GM21825 (cell line): Measurements from ENCODE around the gene TMEM240.

ENCODE experiments used
- ATAC-seq: cut with Tn5 transposase; IDR thresholded peaks from one replicate; pipeline ENCODE4 v1.9.1; 2021; ENCODE audit warnings: mild to moderate bottlenecking, moderate library complexity; ENCODE audit not compliant: unreplicated experiment

Gene TMEM240

GRCh38 chr1:1540090-1540817 is at the start of gene TMEM240:
TSS of gene TMEM240 (minus strand) at chr1:1540624. CDS start at chr1:1540346, 278 bp downstream.
- ATAC-seq, result no peak

- no peak for ATAC-seq
These were observed 43.1 kb upstream of the TMEM240 start for GRCh38 chr1:1583347-1584010.

GRCh38 chr1:1582585-1583346 is 42.3 kb upstream of the TMEM240 start:
- no peak for ATAC-seq

- ATAC-seq, result no peak
These were observed 38.0 kb upstream of the TMEM240 start for GRCh38 chr1:1578371-1578940.

GRCh38 chr1:1577367-1578011 is 37.1 kb upstream of the TMEM240 start:
- no peak for ATAC-seq

- peak; percentile 73 for ATAC-seq
These were observed 34.5 kb upstream of the TMEM240 start, which contains the start of gene SSU72 for GRCh38 chr1:1574721-1575537. TSS of gene SSU72 (minus strand) at chr1:1574863. CDS start at chr1:1574557, 306 bp downstream.

GRCh38 chr1:1573843-1574720 is 33.7 kb upstream of the TMEM240 start:
- peak; percentile 51 for ATAC-seq

- ATAC-seq, result no peak
These were observed 28.9 kb upstream of the TMEM240 start for GRCh38 chr1:1569341-1569740.

- ATAC-seq, result no peak
These were observed 27.5 kb upstream of the TMEM240 start for GRCh38 chr1:1567891-1568291.

GRCh38 chr1:1567152-1567875 is 26.9 kb upstream of the TMEM240 start:
- ATAC-seq, result no peak

- no peak for ATAC-seq
These were observed 24.9 kb upstream of the TMEM240 start for GRCh38 chr1:1565340-1565739.

GRCh38 chr1:1564268-1564667 is 23.8 kb upstream of the TMEM240 start:
- no peak for ATAC-seq

GRCh38 chr1:1563688-1564087 is 23.3 kb upstream of the TMEM240 start:
- no peak for ATAC-seq

- no peak for ATAC-seq
These were observed 22.3 kb upstream of the TMEM240 start for GRCh38 chr1:1562556-1563195.

- no peak for ATAC-seq
These were observed 21.5 kb upstream of the TMEM240 start for GRCh38 chr1:1561801-1562470.

GRCh38 chr1:1560178-1560577 is 19.8 kb upstream of the TMEM240 start:
- ATAC-seq, result no peak

GRCh38 chr1:1559066-1559465 is 18.6 kb upstream of the TMEM240 start:
- ATAC-seq, result no peak
